Measurements from ENCODE around the gene BCL2L13. TPM values are rescaled to one million over a fixed set of nuclear protein-coding genes. Genes with fewer than 3 reads are reported as not detected.

Gene BCL2L13
- total RNA-seq, 1 experiment from 2014 or later, result 26.0 TPM

GRCh38 chr22:17753401-17753989 is 114.9 kb downstream of the BCL2L13 start:
- Histone ChIP-seq H4K8ac (replicated peaks; ENCODE audit: insufficient read length, low read depth, low read length) (no peak overlapping the region), H2BK120ac (ENCODE audit: low read depth, low read length, poor library complexity, severe bottlenecking) (no peak overlapping the region), H3K27me3 (ENCODE audit: insufficient read depth, low read length) (no peaks in the 10 kb centered on the region), H3K18ac (ENCODE audit: insufficient read length, low read depth, low read length) (no peak overlapping the region), H4K5ac (ENCODE audit: insufficient read length, low read depth, low read length) (no peak overlapping the region), H2BK12ac (ENCODE audit: insufficient read length, low read depth, low read length) (no peak overlapping the region), H3K79me1 (ENCODE audit: insufficient read depth, low read depth, low read length, poor library complexity, severe bottlenecking) (no peaks in the 10 kb centered on the region), H2BK15ac (ENCODE audit: low read depth, low read length) (no peak overlapping the region), H3K4me2 (ENCODE audit: insufficient read depth, insufficient read length, low read length) (no peak overlapping the region), H2BK20ac (ENCODE audit: low read depth, low read length, poor library complexity, severe bottlenecking) (no peak overlapping the region), H2AK5ac (ENCODE audit: insufficient read length, low read length) (no peak overlapping the region), H4K20me1 (ENCODE audit: control insufficient read depth, insufficient read depth, insufficient read length) (no peaks in the 10 kb centered on the region), H3K9me3 (ENCODE audit: control insufficient read depth, low read depth, low read length) (no peaks in the 10 kb centered on the region), H3K4me1 (ENCODE audit: insufficient read depth, low read length) (no peaks in the 10 kb centered on the region), H3K14ac (ENCODE audit: insufficient read depth, low read length) (no peak overlapping the region), H3K4ac (ENCODE audit: low read depth, low read length) (no peak overlapping the region), H3K27ac (ENCODE audit: insufficient read length, low read depth, low read length) (no peak overlapping the region), H3T11ph (ENCODE audit: low read length) (no peak overlapping the region), H4K91ac (ENCODE audit: insufficient read length, low read depth, low read length) (no peak overlapping the region), H2BK5ac (ENCODE audit: insufficient read length, low read length) (no peak overlapping the region), H3K23me2 (ENCODE audit: insufficient read length, low read depth, low read length, poor library complexity, severe bottlenecking) (no peaks in the 10 kb centered on the region), H3K23ac (ENCODE audit: insufficient read length, low read depth, low read length) (no peak overlapping the region), H3K79me2 (ENCODE audit: insufficient read depth, low read length) (no peaks in the 10 kb centered on the region), H3K56ac (ENCODE audit: insufficient read length, low read depth, low read length) (no peak overlapping the region), H2AFZ (ENCODE audit: low read length) (no peak overlapping the region), H3K9ac (ENCODE audit: extremely low read depth, insufficient read length, low read length) (no peak overlapping the region)
- no peak overlapping the region for H3K4me3 Mint-ChIP-seq
- H3K4me1 Mint-ChIP-seq, result 0 out of 4 replicates have a peak, but pooled peaks cover 0 to under 1% of the 10 kb centered on the region in 2 experiments
- no peaks in the 10 kb centered on the region for H3K9me3 Mint-ChIP-seq
- no peak for TF ChIP-seq CTCF (conservative IDR thresholded peaks at IDR 0.05)
- no peak for DNase-seq
- no peak overlapping the region for H3K27ac Mint-ChIP-seq
- no peaks in the 10 kb centered on the region for H3K27me3 Mint-ChIP-seq (ENCODE audit: low read depth)
- H3K36me3 Mint-ChIP-seq (ENCODE audit: insufficient read depth in 1 of 3, low read depth in 3 of 3), result no peaks in the 10 kb centered on the region; a peak in 2 of 7 replicates
- WGBS (ENCODE audit: extremely low coverage, insufficient read length, low lambda C conversion rate), result no CpG with 5 or more reads among the region's 13 CpGs
